GM12875 (cell line): ENCODE data around the gene SP110.

Experiments
- H3K4me3 ChIP-seq: one replicate; pipeline ENCODE4 v1.5.1; 2011; ENCODE audit warnings: low read depth, low read length, control low read depth
- CTCF ChIP-seq: IDR thresholded peaks from 2 replicates; pipeline ENCODE4 v1.5.1; 2011; ENCODE audit warnings: low read depth, mild to moderate bottlenecking, control low read depth, inconsistent platforms, low read length, moderate library complexity, borderline replicate concordance; ENCODE audit not compliant: insufficient read depth

The SP110 gene

GRCh38 chr2:230140667-230141066 is 79.1 kb downstream of the SP110 start:
- TF ChIP-seq CTCF: no peak
- no peak overlapping the region for H3K4me3 ChIP-seq

GRCh38 chr2:230137902-230138539 is 81.8 kb downstream of the SP110 start:
- H3K4me3 ChIP-seq: no peak overlapping the region
- no peak for TF ChIP-seq CTCF

- no peak overlapping the region for H3K4me3 ChIP-seq
- TF ChIP-seq CTCF: no peak
Observed at GRCh38 chr2:230135130-230135525, 84.7 kb downstream of the SP110 start.

GRCh38 chr2:230134496-230135129 is 85.2 kb downstream of the SP110 start:
- no peak for TF ChIP-seq CTCF
- H3K4me3 ChIP-seq: no peak overlapping the region

- no peak overlapping the region for H3K4me3 ChIP-seq
- no peak for TF ChIP-seq CTCF
Observed at GRCh38 chr2:230131366-230131765, 88.4 kb downstream of the SP110 start.

GRCh38 chr2:230130668-230131364 is 89.0 kb downstream of the SP110 start:
- H3K4me3 ChIP-seq: no peak overlapping the region
- no peak for TF ChIP-seq CTCF
